DMS 273 treated with DMSO at 0.1 percent for 48 hours (cell line): Measurements from ENCODE around the gene IDNK.
"Not testable (repeated sequence)": the region's sequence is repeated elsewhere in the genome, so short reads cannot be mapped to it uniquely, and the experiment has no call there.

ENCODE experiments used
- DNase-seq: peaks from one replicate; lab custom pipeline; 2025; lab: John Stamatoyannopoulos, UW

Gene IDNK

GRCh38 chr9:83622939-83623678 is at the start of gene IDNK:
Gene IDNK (plus strand): TSS chr9:83623143. CDS start chr9:83623172, 29 bp downstream.
- DNase-seq = peak; percentile 28

DNA sequence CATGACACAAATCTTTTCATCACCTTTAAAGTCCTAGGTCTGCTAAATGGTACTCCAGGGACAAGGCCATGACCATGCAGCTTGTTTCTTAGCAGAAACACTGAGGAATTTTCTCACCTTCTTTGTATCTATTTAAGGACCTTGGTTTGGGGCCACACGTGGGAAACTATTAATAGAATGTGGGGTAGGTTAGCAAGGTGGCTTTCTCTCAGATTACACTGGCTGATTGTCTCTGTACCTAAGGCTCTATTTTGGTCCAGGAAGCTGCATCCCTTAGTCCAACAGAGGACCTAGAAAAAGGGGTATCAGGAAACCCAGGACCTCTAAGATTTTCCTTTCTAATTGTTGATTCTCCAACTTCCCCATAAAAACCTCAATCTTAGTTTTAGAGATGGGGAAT is 48.5 kb upstream of the IDNK start:
- DNase-seq = no peak

GRCh38 chr9:83582029-83582428 is 40.9 kb upstream of the IDNK start:
- DNase-seq = no peak

- DNase-seq = no peak
Observed at GRCh38 chr9:83583151-83584014, 39.6 kb upstream of the IDNK start.

DNA sequence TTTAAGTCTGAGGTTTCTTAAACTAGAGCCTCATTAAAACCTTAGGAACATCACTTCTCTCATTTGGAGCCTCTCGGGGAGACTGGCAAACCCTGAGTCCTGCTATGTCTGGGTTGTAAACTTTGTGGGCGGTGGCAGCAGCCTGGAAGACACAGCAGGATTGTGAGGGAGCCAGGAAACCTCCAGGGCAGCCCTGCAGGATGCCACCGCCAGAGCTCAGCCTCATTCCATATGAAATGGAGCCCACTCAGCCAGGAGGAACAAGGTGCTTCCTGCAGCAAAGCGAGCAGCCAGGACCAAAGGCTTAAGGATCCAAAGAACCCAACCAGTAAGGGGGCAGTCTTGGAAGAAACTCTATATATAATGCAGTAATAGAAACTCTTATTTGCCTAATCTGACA is 37.9 kb upstream of the IDNK start:
- DNase-seq = no peak

- DNase-seq = no peak
Observed at GRCh38 chr9:83588256-83588655, 34.7 kb upstream of the IDNK start.

GRCh38 chr9:83596899-83597504 is 25.9 kb upstream of the IDNK start:
- peak; percentile 8 for DNase-seq

DNA sequence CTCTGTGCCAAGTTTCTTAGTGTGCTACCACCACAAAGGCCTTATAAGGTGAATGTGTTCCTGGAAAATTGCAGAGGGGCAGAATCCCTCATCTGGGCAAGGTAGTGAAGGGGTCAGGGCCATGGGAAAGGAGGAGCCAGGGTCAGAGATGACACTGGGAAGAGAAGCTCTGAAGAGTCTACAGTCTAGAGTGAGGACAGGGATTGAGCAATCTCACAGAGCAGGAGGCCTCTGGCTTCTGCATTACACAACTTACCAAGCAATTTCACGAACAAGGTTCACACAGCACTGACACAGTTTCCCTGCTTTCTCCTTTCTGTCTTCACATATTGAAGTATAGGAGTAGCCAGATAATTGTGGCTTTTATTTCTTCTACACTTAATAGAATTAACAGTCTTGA is 24.5 kb upstream of the IDNK start:
- no peak for DNase-seq

GRCh38 chr9:83599071-83599470 is 23.9 kb upstream of the IDNK start:
- no peak for DNase-seq

- no peak for DNase-seq
Observed at GRCh38 chr9:83601463-83601862, 21.5 kb upstream of the IDNK start.

DNA sequence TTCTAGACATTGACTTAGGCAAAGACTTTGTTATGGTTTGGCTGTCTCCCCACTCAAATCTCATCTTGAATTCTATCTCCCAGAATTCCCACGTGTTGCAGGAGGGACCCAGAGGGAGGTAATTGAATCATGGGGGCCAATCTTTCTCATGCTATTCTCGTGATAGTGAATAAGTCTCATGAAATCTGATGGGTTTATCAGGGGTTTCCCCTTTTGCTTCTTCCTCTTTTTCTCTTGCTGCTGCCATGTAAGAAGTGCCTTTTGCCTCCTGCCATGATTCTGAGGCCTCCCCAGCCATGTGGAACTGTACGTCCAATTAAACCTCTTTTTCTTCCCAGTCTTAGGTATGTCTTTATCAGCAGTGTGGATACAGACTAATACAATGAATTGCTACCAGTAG is 15.3 kb upstream of the IDNK start:
- not testable (repeated sequence) for DNase-seq

DNA sequence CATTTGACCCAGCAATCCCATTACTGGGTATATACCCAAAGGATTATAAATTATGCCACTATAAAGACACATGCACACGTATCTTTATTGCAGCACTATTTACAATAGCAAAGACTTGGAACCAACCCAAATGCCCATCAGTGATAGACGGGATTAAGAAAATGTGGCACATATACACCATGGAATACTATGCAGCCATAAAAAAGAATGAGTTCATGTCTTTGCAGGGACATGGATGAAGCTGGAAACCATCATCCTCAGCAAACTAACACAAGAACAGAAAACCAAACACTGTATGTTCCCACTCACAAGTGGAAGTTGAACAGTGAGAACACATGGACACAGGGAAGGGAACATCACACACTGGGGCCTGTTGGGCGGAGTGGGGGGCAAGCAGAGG is 9.6 kb upstream of the IDNK start:
- DNase-seq = not testable (repeated sequence)

DNA sequence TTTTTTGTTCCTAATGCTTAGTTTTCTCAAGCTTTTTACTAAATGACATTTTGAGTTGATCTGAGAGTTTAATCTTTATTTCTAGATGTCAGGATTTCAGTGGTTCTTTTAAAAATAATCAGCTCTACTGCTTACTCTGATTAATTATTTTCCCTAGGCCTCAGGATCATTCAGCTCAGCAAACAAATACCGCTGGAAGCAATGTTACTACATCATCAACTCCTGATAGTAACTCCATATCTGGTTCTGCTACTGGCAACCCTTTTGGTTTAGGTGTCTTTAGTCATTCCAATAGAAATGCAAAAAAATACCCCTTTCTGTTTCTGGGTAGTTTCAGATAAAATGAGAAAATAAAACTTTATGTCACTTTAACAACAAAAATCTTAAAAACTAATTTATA is 5.6 kb upstream of the IDNK start:
- DNase-seq = no peak

GRCh38 chr9:83620841-83621636 is 1.9 kb upstream of the IDNK start:
- DNase-seq = peak; percentile 15

GRCh38 chr9:83622433-83622938 is 457 bp upstream of the IDNK start:
- DNase-seq = no peak

DNA sequence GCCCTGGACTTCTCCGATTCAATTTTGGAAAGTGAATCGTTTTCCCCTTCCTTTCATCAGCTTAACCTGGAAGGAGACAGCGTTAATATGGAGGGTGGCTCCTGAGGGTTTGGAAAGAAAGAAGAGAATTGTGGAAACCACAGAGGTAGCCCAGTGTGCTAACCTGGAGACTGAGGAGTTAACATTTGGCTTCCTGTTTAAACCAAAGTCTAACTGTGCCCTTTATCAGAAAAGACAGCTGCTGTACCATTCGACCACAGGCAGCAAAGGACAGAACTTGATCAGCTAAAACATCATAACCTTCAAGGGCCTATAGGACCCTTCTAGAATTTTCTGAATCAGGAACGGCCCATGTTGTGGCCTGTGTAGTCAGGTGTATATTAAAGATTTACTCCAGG is 735 bp downstream of the IDNK start:
- DNase-seq = no peak

DNA sequence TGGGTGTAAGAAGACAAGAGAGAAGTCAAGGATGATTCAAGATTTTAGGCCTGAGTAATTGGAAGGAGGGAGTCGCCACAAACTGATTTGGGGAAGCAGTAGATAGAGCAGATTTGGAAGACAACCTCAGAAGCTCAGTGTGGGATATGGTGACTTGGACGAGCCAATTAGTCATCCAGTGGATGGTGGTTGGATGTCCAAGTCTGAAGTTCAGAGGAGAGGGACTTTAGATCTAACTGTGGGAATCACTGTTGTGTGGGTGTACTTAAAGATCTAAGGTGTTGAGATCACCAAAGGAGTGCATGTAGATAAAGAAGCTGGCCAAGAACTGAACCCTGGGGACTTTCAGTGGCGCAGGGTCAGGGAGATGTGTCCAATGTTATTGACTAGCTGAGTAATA is 2.2 kb downstream of the IDNK start:
- DNase-seq = no peak

- DNase-seq = no peak
Observed at GRCh38 chr9:83628540-83628939, 5.6 kb downstream of the IDNK start.

DNA sequence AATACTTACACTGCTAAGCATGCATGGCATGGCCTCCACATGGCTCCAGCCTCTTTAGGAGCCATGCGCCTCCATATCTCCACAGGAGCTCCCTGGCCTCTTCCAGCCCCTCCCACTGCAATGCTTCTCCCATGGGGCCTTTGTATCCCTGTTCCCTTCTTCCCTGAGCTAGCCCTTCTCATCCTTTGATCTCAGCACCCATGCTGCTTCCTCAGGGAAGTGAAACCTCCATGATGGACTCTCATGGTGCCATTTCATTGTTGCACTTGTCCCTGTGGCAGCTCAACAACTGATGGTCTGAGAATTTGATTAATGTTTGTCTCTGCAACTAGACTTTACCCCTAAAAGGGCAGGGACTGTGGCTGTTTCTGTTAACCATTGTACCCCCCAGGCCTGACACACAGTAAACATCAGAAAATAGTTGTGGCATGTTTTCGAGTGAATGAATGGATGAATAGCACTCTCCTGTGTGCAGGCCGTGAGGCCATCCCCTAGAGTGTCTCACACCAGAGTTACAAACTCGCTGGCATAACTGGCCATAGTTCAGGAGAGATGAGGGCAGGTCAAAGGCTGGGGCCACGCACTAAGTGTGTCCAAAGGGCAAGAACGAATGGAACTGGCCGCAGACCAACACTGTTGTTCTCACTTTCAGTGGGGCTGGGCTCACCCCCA is 6.6 kb downstream of the IDNK start:
- DNase-seq = no peak

GRCh38 chr9:83630938-83631457 is 8.1 kb downstream of the IDNK start:
- peak; percentile 64 for DNase-seq

DNA sequence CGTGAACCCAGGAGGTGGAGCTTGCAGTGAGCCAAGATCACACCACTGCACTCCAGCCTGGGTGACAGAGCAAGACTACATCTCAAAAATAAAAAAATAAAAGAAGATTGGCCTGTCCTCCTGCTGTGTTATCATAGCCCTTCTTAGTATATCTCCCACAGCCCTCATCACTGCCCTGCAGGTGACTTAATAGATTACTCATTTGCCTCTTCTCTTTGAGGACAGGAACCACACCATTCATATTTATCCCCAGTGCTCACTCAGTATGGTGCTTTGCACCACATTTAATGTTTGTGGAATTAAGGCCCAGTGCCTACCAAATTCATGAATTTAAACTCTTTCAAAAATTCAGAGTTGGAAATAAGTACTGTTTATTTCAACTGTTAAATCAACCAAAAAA is 10.3 kb downstream of the IDNK start:
- no peak for DNase-seq
